ENCODE data around the gene KBTBD13.

KBTBD13 gene

DNA sequence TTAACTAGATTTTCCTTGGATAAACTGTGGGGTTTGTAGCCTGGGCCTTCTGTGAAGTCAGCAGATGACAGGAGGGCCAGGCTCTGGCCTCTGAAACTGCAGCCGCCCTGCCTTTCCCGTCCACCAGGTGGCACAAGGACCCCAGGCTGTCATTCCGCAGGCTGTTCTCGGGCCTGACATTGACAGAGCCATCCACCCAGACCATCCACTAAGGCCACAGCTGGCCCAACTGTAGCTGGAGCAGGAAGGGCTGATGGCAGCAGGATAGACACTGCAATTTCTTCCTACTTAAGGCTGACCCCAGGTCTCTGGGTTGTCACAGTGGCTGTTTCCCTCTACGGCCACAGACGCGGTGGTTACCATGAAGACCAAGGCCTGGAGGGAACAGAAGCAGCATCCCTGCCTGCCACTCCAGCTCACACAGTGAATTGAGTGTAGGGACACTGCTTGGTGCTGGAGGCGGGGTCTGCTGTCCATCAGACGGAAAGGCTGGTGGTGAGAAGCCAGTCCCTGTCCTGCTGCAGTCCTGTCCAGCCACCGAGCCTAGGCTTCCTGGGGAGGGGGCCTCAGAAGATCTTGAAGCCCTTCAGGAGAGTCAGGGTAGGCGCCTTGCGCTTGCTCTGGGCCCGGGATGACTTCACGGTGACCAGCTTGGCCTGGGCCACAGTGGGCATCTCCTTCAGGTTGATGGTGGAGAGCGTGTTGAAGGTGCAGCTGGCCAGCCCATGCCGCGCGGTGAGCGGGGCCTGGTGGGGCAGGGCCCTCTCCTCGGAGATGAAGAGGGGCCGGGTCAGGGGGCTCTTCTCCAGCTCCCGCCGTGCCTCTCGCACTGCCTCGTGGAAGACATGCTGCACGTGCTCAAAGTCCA, 22.0 kb upstream of the KBTBD13 start:
- peak; percentile 64 for DNase-seq

DNA sequence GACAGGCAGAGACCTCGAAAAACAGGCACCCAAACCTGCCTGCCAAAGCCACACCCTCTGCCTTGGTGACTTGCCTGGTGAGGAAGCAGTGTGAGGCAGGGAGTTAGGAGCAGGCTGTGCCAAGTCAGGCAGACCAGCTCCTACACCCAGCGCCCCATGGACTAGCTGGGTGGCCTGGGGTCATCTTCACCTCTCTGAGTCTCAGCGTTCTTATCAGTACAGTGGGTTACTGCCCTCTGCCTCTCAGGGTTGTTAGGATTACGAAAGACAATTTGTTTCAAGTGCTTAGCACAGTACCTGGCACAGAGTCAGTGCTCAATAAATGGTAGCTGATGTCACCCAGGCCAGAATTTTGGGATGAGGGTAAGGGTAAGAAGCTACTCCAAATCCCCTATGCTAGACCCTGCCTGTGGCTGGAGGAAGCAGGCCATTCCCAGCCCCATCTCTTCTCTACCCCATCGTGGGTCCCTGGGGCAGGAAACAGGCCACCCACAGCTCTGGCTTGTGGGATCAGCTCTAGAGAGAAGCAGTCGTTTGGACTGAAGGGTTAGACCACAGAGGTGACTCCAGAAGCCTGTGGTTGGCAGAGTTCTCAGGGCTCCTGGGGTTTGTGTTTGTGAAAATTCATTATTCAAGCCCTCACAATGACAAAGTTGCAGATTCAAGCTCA, 21.2 kb upstream of the KBTBD13 start:
- DNase-seq: peak; percentile 50

DNA sequence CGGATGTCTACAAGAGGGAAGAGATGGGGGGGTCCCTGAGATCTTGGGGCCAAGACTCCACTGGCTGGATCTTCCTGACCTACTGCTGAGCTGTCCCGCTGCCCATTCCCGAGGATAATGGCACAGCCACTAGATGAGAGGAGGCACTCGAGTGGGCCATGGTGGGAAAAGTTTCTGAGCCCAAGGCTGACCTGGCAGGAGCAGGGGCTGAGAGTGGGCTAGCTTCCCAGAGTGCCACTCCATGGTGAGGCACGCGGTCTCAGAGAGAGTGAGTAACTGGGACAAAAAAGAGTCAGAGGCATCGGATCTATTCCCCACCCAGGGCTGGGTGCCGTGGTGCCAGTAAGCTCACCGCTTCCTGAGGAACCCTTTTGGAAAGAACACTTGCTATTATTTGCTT, 20.4 kb upstream of the KBTBD13 start:
- DNase-seq: no peak

DNA sequence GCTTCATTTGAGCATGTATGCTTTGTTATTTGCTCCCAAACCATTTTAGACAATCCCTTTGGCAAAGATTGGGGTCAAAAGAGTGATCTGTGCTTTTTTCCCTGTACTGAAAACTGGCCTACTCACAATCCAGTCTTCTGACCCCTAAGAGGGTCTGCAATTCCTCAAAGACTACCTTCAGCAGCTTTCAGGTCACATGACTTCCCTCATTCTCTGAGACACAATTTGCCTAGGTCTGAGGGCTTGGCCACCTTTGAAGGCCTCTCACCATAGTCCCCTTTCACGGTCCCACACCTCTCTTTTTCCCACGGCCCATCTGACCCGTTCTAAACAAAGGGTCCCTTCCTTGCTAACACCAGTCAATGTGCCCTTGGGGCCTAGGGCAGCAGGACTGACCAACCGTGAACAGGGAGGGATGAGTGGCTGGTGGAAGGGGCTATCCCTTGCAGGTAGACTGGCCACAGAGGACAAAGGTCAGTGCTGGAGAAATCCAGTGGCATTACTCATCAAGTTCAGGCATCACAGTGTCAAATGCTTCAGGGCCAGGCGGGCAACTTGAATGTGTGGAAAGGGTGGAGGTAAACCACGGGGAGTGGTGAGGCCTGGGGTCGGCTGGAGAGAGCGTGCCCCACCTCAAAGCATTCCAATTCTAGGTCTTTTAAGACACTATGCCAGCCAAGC, 19.5 kb upstream of the KBTBD13 start:
- DNase-seq: peak; percentile 93

DNA sequence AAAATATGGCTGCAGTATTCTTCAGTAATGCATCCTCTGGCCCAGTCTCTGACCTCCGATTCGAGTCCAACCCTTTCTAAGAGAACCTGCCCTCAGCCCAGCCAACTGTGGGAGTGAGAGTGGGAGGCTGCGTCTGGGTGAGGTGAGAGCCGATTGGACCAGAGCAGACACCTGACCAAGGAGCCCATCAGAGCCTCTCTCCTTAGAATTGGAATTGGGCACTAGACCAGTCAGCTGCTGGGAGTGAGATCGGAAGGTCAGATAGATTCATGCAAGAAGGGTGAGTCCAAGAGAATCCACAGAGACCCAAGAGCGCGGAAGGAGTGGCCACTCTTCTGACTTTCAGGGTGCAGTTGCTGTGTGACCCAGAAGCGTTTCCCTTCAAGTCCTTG, 19.0 kb upstream of the KBTBD13 start:
- peak; percentile 86 for DNase-seq

DNA sequence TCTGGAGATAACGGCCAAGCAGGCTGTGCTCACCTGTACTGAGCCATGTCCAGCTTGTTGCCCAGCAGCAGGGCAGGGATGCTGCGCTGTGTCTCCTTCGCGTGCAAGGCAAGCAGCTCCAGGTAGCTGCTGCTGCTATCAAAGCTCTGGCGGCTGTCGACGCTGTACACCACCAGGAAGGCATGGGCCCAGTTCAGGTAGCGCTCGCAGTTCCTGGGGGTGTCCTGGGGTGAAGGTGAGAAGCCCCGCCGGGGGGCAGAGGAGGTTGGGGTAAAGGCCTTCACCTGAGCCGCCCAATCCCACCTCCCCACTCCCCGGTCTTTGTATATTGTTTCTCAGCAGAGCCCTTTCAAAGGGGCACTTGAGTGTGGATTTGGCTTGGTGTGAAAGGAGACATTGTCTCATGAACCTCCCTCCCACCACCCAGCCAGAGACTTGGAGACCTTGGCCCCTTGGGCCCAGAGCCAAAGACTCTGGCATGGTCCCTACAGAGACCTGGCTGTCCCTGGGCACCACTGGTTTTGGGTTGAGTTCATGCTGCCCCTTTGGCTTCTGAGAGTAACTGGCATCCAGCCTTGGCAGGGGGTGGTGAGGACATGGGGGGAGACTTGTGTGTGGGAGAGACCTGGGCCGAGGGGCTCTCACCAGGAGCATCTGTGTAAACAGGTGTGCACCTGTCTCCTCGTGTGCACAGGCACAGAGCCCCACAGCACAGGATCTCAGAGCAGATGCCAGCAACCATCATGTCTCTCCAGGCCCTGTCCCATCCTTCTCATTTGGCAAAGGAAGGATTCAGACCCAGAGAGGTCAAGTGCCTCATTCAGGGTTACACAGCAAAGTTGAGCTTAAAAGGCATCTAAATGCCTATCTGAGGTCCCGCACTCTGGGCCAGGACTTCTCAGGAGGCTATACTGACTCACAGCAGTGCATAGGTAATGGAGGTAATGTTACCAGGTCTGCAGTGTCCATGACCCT, 17.9 kb upstream of the KBTBD13 start:
- no peak for DNase-seq

DNA sequence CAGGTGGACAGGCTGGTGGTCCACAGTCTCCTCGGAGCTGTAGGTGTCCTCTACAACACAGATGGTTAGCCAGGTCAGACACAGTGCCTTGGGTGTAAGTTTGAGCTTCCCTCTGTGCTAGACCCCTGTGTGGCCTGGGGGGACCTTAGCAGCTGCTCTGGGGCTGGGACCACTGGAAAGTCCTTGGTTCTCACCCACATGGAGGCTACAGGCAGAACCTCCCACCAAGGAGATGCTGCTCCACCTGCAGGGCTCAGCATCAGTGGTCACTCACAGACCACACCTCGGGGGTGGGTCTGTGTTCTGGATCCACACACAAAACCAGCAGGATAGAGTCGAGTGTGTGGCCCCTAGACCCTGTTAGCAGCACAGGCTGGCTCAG, 17.2 kb upstream of the KBTBD13 start:
- no peak for DNase-seq

DNA sequence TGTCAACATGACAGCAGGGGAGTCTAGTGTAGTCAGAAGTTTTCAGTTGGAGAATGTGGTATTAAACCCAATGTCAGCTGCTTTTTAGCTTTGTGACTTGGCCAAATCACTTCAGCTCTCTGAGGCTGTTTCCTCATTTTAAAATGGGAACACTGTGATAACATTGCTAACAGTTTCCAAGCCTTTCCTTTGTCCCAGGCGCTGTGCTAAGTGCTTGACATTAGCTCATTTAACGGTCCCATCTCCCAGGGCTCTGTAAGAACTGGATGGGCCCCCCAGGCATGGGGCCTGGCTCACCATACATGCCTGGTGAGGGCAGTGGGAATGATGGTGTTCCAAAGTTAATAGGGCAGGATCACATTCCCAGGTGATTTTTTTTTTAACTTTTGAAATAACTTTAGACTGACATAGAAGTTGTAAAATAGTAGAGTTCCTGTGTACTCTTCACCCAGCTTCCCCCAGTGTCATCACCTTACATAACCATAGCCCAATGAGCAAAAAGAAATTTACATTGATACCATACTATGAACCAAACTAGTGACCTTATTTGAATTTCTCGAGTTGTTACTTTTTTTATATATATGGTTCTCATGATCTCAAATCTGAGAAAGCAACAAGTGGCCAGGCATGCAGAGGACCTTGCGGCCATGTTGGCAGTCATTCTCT, 16.5 kb upstream of the KBTBD13 start:
- DNase-seq: no peak

DNA sequence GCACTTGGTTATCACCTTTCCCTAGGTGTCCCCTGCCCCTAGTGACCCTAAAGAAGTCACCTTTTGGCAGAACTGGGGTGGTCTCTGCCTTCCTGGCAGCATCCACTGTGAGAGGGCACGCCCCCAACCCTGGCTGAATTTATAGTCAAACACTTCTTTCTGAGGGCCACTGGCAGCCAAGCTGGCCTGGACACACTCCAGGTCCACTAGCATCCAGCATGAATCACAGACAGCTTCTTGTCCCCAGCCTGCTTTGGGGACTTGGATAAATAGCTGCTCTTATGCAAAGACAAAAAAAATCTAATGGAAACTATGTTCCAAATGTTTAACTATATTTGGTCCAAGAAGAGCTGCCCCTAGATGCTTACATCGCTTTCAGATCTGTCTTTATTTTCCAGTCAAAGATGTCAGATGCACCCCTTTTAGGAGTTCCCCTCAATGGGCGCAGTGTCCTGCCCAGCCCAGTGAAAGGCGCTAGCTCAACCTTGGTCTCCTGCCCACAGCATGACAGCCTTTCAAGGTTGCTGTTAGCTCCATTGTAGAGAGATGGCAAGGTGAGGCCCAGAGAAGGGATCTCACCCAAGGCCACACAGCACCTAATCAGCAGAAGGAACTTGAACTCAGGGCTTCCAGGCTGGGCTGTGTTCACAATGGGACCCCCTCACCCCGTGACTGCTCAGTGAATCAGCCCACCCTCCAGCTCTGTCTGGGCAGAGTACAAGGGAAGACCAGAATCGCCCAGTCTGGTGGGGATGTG, 15.7 kb upstream of the KBTBD13 start:
- no peak for DNase-seq

DNA sequence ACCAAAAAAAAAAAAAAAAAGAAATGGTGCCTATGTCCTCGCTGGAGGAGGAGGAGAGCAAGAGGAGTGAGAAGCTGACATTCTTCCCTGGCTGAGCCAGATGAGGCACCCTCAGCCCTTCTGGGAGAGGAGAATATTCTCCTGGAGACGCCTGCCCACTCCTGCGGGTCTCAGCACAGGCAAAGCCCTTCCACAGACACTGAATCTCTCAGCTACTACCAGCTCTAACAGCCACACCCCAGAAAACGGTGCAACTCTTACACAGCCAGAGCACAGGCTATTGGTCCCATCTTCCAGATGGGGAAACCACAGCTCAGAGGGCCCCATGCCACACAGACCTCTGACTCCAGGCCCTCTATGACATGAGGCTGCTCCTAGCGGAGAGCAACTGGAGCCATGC, 14.5 kb upstream of the KBTBD13 start:
- DNase-seq: no peak

DNA sequence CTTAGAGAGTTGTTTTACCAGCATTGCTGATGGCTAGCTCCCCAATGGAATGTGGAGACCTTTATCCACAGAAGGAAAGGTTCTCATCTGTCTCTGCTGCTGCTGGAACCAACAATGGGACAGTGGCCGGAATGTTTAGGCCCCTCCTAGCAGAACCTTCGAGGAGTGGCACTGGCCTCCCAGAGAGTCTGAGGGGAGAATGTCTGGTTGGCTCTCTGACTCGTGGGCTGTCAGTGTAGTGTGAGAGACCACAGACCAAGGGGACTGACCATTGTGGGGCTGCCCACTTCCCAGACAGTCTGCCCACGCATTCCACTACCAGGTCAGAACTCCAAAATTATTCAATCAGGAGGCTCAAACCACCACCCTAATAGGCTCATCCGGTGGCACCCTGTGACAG, 13.8 kb upstream of the KBTBD13 start:
- peak; percentile 47 for DNase-seq

DNA sequence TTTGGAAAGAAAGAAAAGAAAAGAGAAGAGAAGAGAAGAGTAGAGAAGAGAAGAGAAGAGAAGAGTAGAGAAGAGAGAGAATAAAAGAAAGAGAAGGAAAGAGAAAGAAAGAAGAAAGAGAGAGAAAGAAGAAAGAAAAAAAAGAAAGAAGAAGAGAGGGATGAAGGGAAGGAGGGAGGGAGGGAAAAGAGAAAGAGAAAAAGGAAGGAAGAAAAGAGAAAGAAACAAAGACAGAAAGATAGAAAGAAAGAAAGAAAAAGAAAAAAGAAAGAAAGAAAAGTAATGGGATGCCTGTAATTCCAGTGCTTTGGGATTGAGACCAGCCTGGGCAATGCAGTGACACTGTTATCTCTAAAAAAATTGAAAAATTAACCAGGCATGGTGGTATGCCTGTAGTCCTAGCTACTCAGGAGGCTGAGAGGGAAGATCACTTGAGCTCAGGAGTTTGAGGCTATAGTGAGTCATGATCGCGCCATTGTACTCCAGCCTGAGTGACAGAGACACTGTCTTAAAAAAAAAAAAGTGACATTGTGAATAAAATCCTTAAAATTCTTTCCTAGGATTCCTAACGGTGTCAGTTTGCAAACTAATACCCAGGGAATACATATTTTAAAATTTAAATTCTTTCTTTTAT, 10.4 kb upstream of the KBTBD13 start:
- no peak for DNase-seq

DNA sequence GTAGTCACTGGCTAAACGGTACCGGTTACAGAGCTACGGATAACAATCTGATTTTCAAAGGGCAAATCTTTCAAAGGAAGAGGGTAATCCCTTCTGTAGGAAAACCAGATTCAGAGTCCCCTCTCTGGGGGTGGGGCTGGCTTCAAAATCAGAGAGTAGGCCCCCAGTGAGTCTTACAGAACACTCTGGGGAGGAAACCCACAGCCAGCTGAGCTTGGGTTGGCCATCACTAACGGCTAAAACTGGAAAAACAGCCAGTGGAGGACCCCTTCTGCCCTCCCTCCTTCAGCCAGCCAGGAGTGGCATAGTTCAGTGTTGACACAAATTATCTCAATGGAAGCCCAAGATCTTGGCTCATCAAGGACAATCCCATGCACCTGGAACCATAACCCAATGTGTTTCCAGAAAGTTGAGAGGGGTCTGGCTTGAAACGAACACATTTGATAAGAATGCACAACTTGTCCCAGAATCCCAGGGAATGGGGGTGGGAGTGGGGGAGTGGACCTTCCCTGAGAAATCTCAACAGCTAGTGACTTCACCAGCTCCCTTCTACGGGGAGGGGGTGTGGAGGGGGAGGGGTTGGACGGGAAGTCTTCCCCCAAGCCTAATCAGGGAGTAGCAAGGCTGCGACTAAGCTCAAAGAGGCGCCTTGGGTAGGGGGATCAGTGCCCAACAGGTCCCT, 9.8 kb upstream of the KBTBD13 start:
- no peak for DNase-seq

DNA sequence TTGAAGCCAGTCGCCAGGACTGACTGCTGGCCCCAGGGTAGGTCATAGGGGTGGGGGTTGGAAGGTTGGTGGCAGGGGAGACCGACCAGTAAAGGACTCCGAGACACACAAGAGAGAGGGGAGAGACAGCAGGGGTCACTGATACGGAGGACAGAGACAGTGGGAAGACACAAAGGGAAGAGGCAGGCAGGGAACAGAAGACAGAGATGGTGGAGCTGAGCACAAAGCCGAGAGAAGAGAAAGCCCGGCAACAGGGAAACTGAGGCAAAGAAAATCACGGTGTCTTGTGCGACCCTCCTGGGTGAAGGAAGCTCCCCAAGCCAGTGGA, 9.3 kb upstream of the KBTBD13 start:
- no peak for DNase-seq

DNA sequence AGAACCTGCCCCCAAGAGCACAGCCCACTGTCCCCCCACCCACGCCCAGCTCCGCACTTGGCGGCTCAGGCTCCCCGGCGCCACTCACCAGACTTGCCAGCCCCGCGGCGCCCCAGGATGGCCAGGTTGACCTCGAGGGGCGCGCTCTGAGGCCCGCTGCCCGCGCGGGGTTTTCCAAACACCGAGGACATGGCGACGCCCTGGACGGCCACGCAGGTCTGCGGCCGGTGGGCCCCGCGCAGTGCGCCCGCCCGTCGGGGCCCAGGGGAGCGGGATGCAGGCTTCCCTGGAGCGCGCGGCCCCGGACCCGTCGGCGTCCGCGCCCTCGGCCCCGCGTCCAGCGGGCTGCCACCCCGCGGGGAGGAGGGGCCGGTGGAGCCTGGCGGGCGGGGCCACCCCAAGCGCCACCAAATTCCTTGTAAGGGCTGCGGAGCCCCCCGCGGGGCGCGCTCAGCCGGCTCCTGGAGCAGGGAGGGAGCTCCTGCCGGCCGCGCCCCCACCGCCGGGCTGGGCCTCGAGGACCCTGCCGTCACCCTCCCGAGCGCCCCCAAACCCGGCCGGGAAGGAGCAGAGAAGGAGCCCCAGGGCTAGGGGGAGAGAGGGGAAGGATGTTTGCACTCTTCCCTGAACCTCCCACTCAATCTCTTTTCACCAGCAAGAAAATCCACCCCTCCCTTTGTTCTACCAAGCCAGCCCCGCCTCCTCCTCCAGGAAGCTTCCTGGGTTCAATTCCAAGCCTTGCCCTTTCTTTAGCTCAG, 8.7 kb upstream of the KBTBD13 start, which contains the start of gene RASL12:
Gene RASL12 (minus strand): TSS at position 347 of the 758 bp plus-strand sequence. CDS start 156 bp downstream, at position 191.
- no peak for DNase-seq

DNA sequence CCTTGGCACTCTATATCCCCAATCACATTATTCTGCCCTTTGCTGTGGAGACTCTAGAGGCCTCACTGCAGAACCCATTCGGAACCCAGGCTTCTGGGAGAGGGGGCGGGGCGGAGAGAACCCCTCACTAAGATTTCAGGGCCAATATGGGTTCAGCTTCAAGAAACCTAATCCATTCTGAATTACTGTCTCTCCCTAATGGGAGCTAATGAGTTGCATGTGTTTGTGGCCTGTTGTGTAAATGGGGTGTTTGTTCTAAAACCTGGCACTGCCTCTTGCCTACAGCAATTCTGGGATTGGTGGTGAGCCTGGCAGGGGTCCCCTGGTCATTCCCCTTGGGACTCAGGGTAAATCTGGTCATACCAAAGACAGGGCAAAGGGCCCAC, 8.2 kb upstream of the KBTBD13 start:
- DNase-seq: no peak

DNA sequence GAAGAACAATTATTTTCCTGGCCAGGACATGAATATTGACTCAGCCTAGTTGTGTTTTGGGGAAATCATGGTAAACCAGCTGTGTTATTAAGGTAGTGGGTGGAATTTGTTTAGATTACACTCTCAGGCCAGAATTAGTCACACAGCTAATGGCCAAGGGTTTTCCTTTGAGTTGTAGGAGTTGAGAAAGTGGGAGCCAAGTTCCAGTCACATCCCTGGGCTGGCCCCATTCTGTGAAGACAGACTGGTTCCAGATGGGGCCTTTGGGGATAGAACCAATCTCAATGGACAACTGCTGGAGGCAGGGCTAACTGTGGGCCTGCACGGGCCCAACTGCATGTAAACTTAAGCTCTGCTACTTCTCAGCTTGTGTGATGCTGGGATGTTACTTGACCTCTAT, 7.4 kb upstream of the KBTBD13 start:
- no peak for DNase-seq

DNA sequence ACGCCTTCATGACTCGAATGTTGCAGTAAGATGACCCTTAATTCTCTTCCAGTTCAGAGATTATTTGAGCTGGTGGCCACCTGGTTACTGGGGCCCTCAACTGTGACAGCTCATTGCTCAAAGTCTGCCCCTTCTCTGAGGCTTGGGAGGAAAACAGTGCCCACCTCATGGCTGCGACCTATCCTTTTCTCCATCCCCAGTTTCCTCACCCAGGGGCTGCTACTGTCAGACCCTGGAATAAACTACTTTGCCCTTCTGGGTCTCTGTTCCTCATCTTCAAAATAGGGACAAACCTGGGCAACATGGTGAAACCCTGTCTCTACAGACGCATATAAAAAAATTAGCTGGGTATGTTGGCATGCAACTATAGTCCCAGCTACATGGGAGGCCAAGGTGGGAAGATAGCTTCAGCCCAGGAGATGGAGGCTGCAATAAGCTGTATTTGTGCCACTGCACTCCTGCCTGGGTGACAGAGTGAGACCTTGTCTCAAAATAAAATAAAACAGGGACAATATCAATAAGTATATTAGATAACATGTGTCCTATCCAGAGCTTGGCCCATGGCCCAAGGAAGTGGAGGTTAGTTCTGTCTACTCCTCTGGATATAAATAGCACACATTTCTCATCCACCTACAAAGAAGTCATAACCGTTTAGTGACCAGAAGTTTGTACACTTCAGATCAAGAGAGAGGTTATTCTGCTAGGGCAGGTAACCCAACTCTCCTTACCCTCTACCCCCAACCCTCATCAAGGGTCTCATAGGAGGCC, 6.6 kb upstream of the KBTBD13 start:
- DNase-seq: no peak

DNA sequence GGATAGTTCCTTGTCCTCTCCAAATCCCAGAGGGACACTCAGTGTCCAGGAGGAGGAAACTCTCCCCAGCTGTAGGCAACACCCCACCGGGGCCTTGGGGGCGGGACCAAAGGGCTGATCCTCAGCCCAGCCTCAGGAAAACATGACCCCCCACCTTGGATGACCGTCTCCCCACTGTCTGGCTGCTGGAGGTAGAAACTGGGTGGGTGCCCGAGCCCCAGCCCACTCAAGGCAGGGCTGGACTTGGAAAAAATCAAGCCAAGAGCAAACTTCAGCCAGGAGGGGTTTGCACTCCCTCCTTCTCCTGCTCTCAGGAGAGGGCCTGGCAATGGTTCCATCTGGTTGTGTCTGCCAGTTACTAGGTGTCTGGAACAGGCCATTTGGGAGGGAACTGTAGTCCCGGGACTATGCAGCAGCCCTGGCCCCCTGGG, 5.2 kb upstream of the KBTBD13 start:
- DNase-seq: no peak
